DND-41 (cell line): ENCODE results near the gene CTBP2.

Source experiments
- ATAC-seq: fragments of 200-7000 bp; cut with Tn5 transposase; 3 replicates; pipeline ENCODE4 v1.9.1; 2021; ENCODE audit warnings: low read depth; ENCODE audit not compliant: insufficient read depth
- DNase-seq: peaks from one replicate; pipeline ENCODE4 v3.0.0-alpha.2; 2020
- H2AFZ ChIP-seq: 2 replicates; pipeline ENCODE4 v1.6.0; 2012; ENCODE audit warnings: low read depth, low read length
- H3K27ac ChIP-seq: 2 replicates; pipeline ENCODE4 v1.5.1; 2012; ENCODE audit warnings: low read length, inconsistent platforms
- H3K27me3 ChIP-seq: fragments of 200-600 bp; sonication (generic); 2 replicates; pipeline ENCODE4 v1.6.0; 2012; ENCODE audit warnings: low read length, mild to moderate bottlenecking, inconsistent platforms; ENCODE audit not compliant: insufficient read depth, poor library complexity
- H3K36me3 ChIP-seq: 2 replicates; pipeline ENCODE4 v1.5.1; 2012; ENCODE audit warnings: low read length, inconsistent platforms; ENCODE audit not compliant: insufficient read depth
- H3K4me1 ChIP-seq: 2 replicates; pipeline ENCODE4 v1.5.1; 2012; ENCODE audit warnings: mild to moderate bottlenecking, low read length; ENCODE audit not compliant: insufficient read depth
- H3K4me2 ChIP-seq: 2 replicates; pipeline ENCODE4 v1.6.0; 2012; ENCODE audit warnings: mild to moderate bottlenecking, moderate library complexity, low read length, inconsistent platforms; ENCODE audit not compliant: insufficient read depth
- H3K4me3 ChIP-seq, 2 experiments: fragments of 200-600 bp in 1 of 2; shearing (Covaris generic) in 1 of 2; 2 replicates each; pipeline ENCODE4 v1.5.1; 2012 to 2016; ENCODE audit warnings: inconsistent platforms in 2 of 2, low read length in 2 of 2, mild to moderate bottlenecking in 2 of 2, low read depth in 1 of 2, moderate library complexity in 1 of 2
- H3K79me2 ChIP-seq: 2 replicates; pipeline ENCODE4 v1.6.0; 2012; ENCODE audit warnings: low read length, inconsistent platforms; ENCODE audit not compliant: insufficient read depth
- H3K9ac ChIP-seq: 2 replicates; pipeline ENCODE4 v1.6.0; 2012; ENCODE audit warnings: low read depth, mild to moderate bottlenecking, inconsistent platforms, low read length, moderate library complexity
- H3K9me3 ChIP-seq: 2 replicates; pipeline ENCODE4 v1.5.1; 2012; ENCODE audit warnings: low read length, moderate library complexity, mild to moderate bottlenecking, inconsistent platforms; ENCODE audit not compliant: insufficient read depth, severe bottlenecking
- H4K20me1 ChIP-seq: 2 replicates; pipeline ENCODE4 v1.6.0; 2012; ENCODE audit warnings: low read length; ENCODE audit not compliant: insufficient read depth
- EZH2 ChIP-seq: IDR thresholded peaks from 3 replicates; pipeline ENCODE4 v1.6.1; 2012; ENCODE audit warnings: borderline replicate concordance, low read depth, mild to moderate bottlenecking, moderate library complexity, low read length, inconsistent platforms; ENCODE audit not compliant: severe bottlenecking
- TF ChIP-seq, protein P1 (sequence below): IDR thresholded peaks from 2 replicates; pipeline ENCODE4 v1.5.1; 2012; ENCODE audit warnings: borderline replicate concordance, low read length, moderate library complexity, mild to moderate bottlenecking; ENCODE audit not compliant: poor library complexity, severe bottlenecking; ENCODE audit errors: extremely low read depth

The CTBP2 gene

DNA sequence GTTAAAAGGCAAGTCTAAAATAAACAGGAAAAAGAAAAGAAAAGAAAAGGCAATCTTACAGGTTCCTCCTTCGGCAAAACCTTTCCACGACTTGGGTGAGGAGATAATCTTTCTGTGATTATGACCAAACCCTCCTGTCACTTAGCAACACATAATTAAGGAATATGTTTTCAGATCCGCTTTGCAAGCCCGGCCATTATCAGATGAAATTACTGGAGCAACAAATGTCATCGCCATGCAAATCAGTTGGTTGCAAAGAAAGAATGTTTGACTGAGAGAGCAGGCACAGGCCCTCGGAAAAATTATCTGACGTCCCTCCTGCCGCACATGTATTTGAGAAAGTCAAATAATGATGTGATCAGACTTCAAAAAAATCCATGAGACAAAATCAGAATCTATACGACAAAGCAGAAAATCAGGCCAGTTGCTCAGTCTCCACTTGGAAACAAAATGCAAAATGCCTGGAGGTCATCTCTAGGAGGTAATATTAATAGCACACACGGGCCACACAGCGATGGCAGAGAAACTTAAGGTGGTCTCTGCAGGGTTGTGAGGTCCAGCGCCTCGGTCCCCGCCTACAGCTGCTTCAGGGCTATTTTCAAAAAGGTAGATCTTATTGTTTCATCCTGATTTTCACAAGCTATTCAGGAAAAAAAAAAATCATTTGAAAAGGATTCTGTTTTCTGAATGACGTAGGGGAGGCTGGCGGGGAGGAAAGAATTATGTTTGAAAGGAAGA is 135.7 kb downstream of the CTBP2 start:
- Histone ChIP-seq H3K79me2 (peaks cover 31% of the 10 kb centered on the region), H3K9ac (no peak overlapping the region), H4K20me1 (peaks cover 28% of the 10 kb centered on the region), H3K9me3 (no peaks in the 10 kb centered on the region), H3K27ac (no peak overlapping the region), H3K27me3 (no peaks in the 10 kb centered on the region), H3K4me3 (no peak overlapping the region), H3K4me1 (no peaks in the 10 kb centered on the region), H3K36me3 (peaks cover 15% of the 10 kb centered on the region), H2AFZ (no peak overlapping the region), H3K4me2 (no peak overlapping the region)
- DNase-seq = no peak
- TF ChIP-seq, protein P1, sequence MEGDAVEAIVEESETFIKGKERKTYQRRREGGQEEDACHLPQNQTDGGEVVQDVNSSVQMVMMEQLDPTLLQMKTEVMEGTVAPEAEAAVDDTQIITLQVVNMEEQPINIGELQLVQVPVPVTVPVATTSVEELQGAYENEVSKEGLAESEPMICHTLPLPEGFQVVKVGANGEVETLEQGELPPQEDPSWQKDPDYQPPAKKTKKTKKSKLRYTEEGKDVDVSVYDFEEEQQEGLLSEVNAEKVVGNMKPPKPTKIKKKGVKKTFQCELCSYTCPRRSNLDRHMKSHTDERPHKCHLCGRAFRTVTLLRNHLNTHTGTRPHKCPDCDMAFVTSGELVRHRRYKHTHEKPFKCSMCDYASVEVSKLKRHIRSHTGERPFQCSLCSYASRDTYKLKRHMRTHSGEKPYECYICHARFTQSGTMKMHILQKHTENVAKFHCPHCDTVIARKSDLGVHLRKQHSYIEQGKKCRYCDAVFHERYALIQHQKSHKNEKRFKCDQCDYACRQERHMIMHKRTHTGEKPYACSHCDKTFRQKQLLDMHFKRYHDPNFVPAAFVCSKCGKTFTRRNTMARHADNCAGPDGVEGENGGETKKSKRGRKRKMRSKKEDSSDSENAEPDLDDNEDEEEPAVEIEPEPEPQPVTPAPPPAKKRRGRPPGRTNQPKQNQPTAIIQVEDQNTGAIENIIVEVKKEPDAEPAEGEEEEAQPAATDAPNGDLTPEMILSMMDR = no peak
- no peak for TF ChIP-seq EZH2
- no peak for ATAC-seq

DNA sequence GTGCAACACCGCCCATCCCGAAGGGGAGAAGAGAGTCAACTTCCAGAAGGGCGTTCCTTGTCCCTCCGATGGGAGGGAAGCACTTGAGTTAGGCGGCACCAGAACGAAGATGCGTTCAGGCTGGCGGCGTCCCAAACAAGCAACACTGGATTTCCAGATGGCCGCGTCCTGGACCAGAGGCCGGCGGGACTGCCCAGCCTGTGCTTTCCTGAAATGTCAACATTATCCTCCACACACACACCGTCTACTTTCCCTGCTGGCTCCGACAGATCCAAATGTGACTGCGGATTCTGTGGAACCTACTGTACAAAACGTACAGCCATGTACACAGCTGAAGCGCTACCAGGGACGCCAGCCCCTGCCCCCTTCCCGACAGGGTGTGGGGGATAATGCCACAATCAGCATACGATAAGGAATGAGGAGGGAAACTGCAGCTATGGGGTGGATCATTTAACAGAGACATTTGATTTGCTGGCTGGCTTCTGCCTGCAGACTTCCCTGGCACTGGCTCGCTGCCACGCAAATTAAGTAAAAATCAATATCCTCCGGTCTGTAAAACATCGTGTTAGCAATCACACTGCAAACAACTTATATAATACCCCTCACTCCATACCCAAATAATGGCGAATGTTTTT is 136.4 kb downstream of the CTBP2 start:
- H3K27me3 ChIP-seq = no peaks in the 10 kb centered on the region
- no peaks in the 10 kb centered on the region for H3K4me1 ChIP-seq
- no peak overlapping the region for H3K4me2 ChIP-seq
- peaks cover 26% of the 10 kb centered on the region for H4K20me1 ChIP-seq
- H3K79me2 ChIP-seq = peaks cover 31% of the 10 kb centered on the region
- DNase-seq (no peak), ATAC-seq (no peak)
- no peak overlapping the region for H3K4me3 ChIP-seq
- no peak overlapping the region for H2AFZ ChIP-seq
- no peaks in the 10 kb centered on the region for H3K9me3 ChIP-seq
- H3K27ac ChIP-seq = no peak overlapping the region
- H3K36me3 ChIP-seq = peaks cover 15% of the 10 kb centered on the region
- TF ChIP-seq, protein P1 = no peak
- no peak for TF ChIP-seq EZH2
- H3K9ac ChIP-seq = no peak overlapping the region

DNA sequence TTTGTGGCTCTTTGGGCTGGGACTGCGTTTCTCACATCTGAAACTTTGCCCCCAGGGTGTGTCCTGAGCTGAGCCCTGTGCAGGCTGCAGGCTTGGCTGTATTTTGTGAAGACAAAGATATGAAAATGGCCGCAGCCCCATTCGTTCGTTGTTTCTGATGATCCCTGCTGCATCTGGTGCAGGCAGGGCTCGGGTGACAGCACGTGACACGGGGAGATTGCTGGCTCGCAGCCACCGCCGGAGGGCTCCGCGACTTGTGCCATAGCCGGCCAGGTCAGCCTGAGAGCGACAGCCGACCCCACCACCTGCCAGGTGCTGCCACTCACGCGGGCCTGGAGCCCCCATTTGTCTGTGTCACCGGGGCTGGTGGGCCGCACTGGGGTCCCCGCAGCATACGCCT is 137.1 kb downstream of the CTBP2 start:
- no peak overlapping the region for H3K4me3 ChIP-seq
- TF ChIP-seq EZH2 = no peak
- TF ChIP-seq, protein P1 = no peak

More for the DNA sequence above, 137.1 kb downstream of the CTBP2 start:
- Histone ChIP-seq H2AFZ (no peak overlapping the region), H3K9me3 (no peaks in the 10 kb centered on the region), H3K79me2 (peaks cover 31% of the 10 kb centered on the region), H3K4me2 (no peak overlapping the region), H3K27ac (no peak overlapping the region), H3K4me1 (no peaks in the 10 kb centered on the region), H4K20me1 (peaks cover 24% of the 10 kb centered on the region), H3K9ac (no peak overlapping the region), H3K36me3 (peaks cover 15% of the 10 kb centered on the region), H3K27me3 (no peaks in the 10 kb centered on the region)
- ATAC-seq (no peak), DNase-seq (no peak)
